Transverse colon (tissue), 4 donors: ENCODE data around the gene BCL6.

Source experiments
- CTCF ChIP-seq, 5 experiments: fragments of 200-600 bp in 3 of 5; fragments of 450-650 bp in 2 of 5; sonication (generic) in 3 of 5; IDR thresholded peaks; 1 replicate in 2 of 5; 2 replicates in 3 of 5; pipeline ENCODE4 v1.5.1; 2016 to 2017; ENCODE audit warnings: antibody characterized with exemption in 5 of 5, inconsistent platforms in 3 of 5, mild to moderate bottlenecking in 2 of 5, moderate library complexity in 1 of 5
- EP300 ChIP-seq: sonication (generic); formaldehyde crosslinking; IDR thresholded peaks from one replicate; pipeline ENCODE4 v1.6.1; 2017; ENCODE audit warnings: antibody characterized with exemption, low read depth
- POLR2A ChIP-seq: fragments of 450-650 bp; IDR thresholded peaks from one replicate; pipeline ENCODE4 v1.6.1; 2016; ENCODE audit warnings: antibody characterized with exemption, mild to moderate bottlenecking, moderate library complexity
- POLR2AphosphoS5 ChIP-seq, 3 donors: sonication (generic); formaldehyde crosslinking; IDR thresholded peaks; one replicate each; pipeline ENCODE4 v1.6.1; 2016; ENCODE audit warnings: antibody characterized with exemption in 3 of 3

- TF ChIP-seq CTCF (IDR thresholded peaks at IDR 0.05): no peak
- no peak for TF ChIP-seq POLR2A
- no peak for TF ChIP-seq EP300
- no peak for TF ChIP-seq POLR2AphosphoS5 (IDR thresholded peaks at IDR 0.05)
Observed at GRCh38 chr3:187700249-187700648, 45.0 kb downstream of the BCL6 start.
